GM19452 (cell line): Measurements from ENCODE around the gene MYO18A.
"Not testable (repeated sequence)": the region's sequence is repeated elsewhere in the genome, so short reads cannot be mapped to it uniquely, and the experiment has no call there.

ENCODE experiments used
- ATAC-seq: cut with Tn5 transposase; IDR thresholded peaks from one replicate; pipeline ENCODE4 v1.9.1; 2021; ENCODE audit not compliant: unreplicated experiment

Gene MYO18A

GRCh38 chr17:29180034-29180787 is at the start of gene MYO18A:
MYO18A (minus strand) TSS chr17:29180398; CDS start chr17:29166940, 13,458 bp downstream.
- ATAC-seq = peak; percentile 75

- no peak for ATAC-seq
Observed at GRCh38 chr17:29225396-29225795, 45.2 kb upstream of the MYO18A start.

GRCh38 chr17:29221338-29221737 is 41.1 kb upstream of the MYO18A start:
- not testable (repeated sequence) for ATAC-seq

GRCh38 chr17:29219378-29220047 is 39.3 kb upstream of the MYO18A start:
- peak; percentile 53 for ATAC-seq

GRCh38 chr17:29216856-29217255 is 36.7 kb upstream of the MYO18A start:
- ATAC-seq = no peak

- ATAC-seq = no peak
Observed at GRCh38 chr17:29216181-29216580, 36.0 kb upstream of the MYO18A start.

GRCh38 chr17:29215717-29216116 is 35.5 kb upstream of the MYO18A start:
- no peak for ATAC-seq

- ATAC-seq = no peak
Observed at GRCh38 chr17:29215174-29215573, 35.0 kb upstream of the MYO18A start.

GRCh38 chr17:29214215-29215146 is 34.3 kb upstream of the MYO18A start:
- no peak for ATAC-seq

GRCh38 chr17:29212681-29213121 is 32.5 kb upstream of the MYO18A start:
- no peak for ATAC-seq

- no peak for ATAC-seq
Observed at GRCh38 chr17:29212094-29212631, 32.0 kb upstream of the MYO18A start.

GRCh38 chr17:29210879-29211278 is 30.7 kb upstream of the MYO18A start:
- ATAC-seq = no peak

- ATAC-seq = no peak
Observed at GRCh38 chr17:29209073-29209472, 28.9 kb upstream of the MYO18A start.

GRCh38 chr17:29207975-29208374 is 27.8 kb upstream of the MYO18A start:
- no peak for ATAC-seq

GRCh38 chr17:29205047-29205446 is 24.8 kb upstream of the MYO18A start:
- no peak for ATAC-seq

GRCh38 chr17:29204068-29204804 is 24.0 kb upstream of the MYO18A start:
- ATAC-seq = not testable (repeated sequence)

- ATAC-seq = no peak
Observed at GRCh38 chr17:29197516-29198272, 17.5 kb upstream of the MYO18A start.

GRCh38 chr17:29196769-29197515 is 16.7 kb upstream of the MYO18A start:
- no peak for ATAC-seq
